HG02642 (cell line): ENCODE results near the gene YY1.
"Not testable (repeated sequence)": the region's sequence is repeated elsewhere in the genome, so short reads cannot be mapped to it uniquely, and the experiment has no call there.

Source experiments
- ATAC-seq: cut with Tn5 transposase; IDR thresholded peaks from one replicate; pipeline ENCODE4 v1.9.1; 2021; ENCODE audit warnings: mild to moderate bottlenecking; ENCODE audit not compliant: unreplicated experiment, poor library complexity

The YY1 gene

GRCh38 chr14:100238419-100239210 lies at the start of gene YY1:
TSS of gene YY1 (plus strand) at chr14:100239144. CDS start at chr14:100239245, 101 bp downstream.
- peak; percentile 83 for ATAC-seq

DNA sequence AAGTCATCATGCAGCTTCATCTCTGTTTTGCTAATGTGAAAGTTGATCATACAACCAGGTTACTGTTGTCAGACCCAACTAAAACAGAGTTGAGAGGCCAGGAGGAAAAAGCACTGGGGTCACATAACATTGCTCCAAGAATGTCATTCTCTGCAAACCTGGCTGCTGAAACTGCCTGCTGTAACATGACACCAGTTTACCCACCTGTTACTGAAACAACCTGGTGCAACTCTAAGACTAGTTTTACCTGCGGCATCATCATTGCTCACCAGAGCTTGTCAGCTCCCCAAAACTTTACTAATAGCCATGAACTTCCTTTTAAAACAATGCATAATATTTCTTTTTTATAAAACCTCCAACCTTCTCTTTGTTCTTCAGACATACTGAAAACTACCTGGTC lies 48.8 kb upstream of the YY1 start:
- ATAC-seq: no peak

DNA sequence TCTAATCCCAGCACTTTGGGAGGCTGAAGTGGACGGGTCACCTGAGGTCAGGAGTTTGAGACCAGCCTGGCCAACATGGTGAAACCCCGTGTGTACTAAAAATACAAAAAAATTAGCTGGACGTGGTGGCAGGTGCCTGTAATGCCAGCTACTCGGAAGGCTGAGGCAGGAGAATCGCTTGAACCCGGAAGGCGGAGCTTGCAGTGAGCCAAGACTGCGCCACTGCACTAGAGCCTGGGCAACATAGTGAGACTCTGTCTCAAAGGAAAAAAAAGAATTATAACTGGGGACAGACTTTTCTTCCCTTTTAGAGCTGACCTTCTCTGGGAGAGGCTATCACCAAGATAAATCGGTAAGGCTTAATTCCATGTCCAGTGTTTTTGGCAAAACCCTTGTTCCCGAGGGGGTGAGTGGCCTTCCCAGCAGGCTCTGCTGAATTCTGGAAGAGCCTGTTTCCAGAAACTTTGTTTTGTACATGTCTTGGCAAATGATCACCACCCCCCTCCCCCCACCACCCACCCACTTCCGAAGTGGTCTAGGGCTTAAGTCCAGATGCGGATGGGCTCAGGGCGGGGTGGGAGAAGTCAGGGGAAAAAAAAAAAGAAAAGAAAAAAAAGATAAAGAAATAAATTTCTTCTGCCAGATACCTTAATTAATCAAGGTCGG lies 47.2 kb upstream of the YY1 start:
- no peak for ATAC-seq

DNA sequence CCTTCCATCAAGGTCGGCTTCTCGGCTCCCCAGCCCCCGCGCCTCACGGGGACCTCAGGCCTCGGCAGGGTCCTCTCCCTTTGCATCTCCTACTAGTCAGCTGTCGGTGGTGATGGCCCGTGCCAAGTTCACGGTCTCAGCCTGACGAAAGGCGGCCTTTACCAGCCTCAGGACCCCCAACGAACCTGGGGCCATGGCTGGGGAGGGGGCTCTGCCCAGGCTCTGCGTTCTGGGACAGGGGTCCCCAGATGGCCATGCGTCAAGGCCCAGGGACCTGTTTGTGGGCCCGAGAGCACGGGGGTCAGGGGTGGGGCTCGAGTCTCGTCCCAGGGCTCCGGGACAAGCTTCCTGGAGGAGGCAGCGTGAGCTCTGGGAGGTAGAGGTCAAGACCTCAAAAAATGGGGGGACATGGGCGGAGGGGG lies 46.7 kb upstream of the YY1 start:
- ATAC-seq: no peak

DNA sequence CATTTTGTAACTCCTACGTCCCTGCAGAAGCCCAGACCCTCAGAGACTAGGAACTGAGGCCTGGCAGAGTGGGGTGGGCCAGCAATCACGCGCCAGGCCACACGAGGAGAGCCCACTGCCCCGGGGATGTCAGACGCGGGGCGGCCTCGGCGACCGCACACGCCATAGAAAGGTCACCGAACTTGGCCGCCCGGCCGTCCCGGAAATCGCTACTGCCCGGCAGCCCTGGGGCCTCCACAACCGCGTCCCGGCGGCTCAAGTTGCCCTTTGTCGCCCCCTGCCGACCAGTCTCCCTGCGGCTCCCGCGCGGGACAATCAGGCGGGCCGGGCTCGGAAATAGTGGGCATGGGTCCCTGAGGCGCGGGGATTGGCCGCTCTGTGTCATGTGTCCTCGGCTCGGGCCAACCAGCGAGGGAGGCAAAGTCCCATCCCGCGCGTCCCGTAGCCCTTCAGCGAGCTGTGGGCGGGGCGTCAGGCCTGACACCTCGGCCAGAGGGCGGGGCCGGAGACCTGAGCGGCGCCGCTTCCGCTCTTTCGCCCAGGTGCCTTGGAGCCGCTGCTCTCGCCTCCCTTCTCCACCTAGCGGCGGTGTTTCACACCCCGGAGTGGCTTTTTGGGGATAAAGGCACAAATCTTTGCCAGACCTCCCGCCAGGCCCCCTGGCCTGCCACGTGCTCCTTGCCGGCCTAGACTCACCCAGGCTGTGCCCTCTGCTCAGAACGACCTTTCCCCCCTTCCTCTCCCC lies 46.1 kb upstream of the YY1 start:
- ATAC-seq: peak; percentile 99

- no peak for ATAC-seq
Observed at GRCh38 chr14:100193417-100194357, 45.3 kb upstream of the YY1 start.

DNA sequence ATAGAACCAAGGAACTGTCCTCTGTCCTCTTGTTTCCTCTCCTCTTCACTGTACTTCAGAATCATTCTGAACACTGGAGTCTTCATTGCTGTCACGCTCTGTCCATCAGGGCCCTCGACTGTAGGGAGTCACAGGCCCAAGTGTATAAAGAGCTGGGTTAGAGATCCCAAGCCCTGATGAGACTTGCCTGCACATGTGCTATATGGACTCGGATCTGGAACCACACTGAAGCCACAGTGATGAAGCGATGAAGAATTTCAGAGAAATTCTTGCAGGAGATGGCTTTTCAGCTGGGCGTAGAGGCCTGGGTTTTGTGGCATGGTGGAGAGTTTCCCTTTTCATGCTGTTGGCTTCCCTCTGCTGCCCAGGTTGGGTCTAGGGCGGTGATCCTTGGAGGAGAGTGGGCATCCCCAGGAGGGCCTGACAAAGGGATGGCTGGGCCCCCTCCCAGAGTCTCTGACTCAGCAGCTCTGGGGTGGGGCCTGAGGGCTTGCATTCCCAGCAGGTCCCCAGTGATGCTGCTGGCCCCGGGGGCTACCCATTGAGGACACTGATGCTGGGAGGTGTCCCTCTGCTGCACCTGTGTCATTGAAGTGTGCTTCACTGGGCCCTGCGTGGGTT lies 39.6 kb upstream of the YY1 start:
- ATAC-seq: no peak

- ATAC-seq: no peak
Observed at GRCh38 chr14:100200311-100200710, 38.6 kb upstream of the YY1 start.

GRCh38 chr14:100201701-100202100 lies 37.2 kb upstream of the YY1 start:
- no peak for ATAC-seq

GRCh38 chr14:100202712-100203111 lies 36.2 kb upstream of the YY1 start:
- ATAC-seq: no peak

- no peak for ATAC-seq
Observed at GRCh38 chr14:100203146-100203545, 35.8 kb upstream of the YY1 start.

DNA sequence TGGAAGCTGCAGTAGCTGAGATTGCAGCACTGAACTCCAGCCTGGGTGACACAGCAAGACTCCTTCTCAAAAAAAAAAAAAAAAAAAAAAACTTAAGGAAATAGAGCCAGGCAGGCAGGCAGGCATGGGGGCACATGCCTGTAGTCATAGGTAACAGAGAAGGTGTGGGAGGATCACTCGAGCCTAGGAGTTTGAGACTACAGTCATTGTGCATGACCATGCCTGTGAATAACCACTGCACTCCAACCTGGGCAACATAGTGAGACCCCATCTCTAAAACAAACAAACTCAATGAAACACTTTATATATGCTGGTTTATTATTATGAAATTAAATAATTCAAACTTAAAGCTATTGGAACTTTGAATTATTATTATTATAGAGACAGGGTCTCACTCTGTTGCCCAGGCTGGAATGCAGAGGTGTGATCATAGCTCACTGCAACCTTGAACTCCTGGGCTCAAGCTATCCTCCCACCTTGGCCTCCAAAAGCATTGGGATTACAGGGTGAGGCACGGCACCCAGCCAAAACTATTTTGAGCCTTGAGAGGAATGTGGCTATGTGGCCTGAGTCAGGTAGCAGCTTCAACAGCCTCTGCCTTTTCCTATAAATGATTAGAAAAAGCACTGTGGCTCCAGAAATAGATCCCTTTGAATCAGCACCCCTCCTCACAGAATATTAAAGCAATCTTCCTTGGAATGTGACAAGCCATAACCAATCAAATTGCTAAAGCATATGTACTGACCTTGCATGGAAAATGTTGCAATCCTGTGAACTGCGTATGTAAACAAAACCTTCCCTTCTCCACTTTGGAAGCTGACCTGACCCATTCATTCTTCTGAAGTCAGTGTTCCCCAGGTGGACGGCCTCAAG lies 34.7 kb upstream of the YY1 start:
- no peak for ATAC-seq

DNA sequence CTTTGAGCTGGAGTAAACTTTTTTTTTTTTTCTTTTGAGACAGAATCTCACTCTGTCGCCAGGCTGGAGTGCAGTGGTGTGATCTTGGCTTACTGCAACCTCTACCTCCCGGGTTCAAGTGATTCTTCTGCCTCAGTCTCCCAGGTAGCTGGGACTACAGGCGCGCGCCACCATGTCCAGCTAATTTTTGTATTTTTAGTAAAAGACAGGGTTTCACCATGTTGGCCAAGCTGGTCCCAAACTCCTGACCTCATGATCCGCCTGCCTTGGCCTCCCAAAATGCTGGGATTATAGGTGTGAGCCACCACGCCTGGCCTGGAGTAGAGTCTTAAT lies 34.1 kb upstream of the YY1 start:
- ATAC-seq: not testable (repeated sequence)

GRCh38 chr14:100207588-100207987 lies 31.4 kb upstream of the YY1 start:
- ATAC-seq: not testable (repeated sequence)

GRCh38 chr14:100208136-100208535 lies 30.8 kb upstream of the YY1 start:
- not testable (repeated sequence) for ATAC-seq

GRCh38 chr14:100211366-100211765 lies 27.6 kb upstream of the YY1 start:
- ATAC-seq: no peak

DNA sequence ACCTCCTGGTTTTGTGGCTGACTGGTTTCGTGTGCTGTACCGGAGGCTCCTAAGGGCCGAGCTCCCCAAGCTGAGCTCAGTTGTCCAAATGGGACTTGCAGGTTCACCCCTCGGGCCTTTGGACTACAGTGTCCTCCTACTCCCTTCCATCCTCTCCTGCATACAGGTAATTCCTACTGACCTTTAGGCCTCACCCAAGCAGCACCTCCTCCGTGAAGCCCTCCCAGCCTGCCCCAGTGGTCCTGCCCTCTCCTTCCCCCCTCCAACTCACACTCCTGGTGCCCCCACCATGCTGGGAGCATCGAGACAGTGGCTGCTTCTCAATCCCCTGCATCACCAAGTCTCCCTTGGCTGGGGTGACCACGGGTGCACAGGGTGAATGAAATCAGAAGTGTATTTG lies 27.1 kb upstream of the YY1 start:
- ATAC-seq: no peak

DNA sequence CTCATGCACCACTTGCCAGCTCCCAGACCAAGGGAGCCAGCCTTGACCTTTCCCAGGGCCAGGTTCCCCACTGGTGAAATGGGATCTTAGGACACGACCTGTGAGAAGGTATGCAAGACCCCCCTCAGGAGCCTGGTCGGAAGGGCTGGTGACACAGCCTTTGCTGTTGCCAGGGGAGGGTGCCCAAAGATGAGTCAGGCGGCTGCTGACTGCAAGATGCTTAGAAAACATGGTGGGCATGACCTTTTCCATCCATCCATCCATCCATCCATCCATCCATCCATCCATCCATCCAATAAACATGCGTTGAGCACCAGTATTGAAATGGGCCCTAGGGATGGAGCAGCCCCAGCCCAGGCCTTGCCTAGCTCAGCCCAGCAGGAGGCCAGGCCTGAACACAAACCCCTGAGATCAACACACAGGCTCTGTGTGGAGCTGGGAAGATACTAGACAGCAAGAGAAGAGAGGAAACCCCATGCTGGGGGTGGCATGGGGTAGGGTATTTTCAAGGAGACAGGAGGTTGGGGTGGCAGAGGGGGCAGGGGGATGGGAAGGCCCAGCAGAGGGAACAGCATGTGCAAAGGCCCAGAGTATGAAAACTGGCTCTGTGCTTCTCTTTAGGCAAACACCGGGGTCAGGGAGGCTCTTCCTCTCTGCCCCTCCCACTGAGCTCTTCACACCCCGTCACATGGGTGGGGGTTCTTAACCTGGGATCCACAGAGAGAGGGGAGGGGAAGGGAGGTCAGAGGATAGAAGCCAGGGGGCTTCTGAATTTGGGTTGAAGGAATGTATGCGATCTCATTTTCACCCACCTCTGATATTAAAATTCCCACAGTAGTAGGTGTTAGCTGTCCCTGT lies 26.2 kb upstream of the YY1 start:
- no peak for ATAC-seq
